ENCODE data around the gene MAMDC4.

Gene MAMDC4

GRCh38 chr9:136844761-136845464 is 7.2 kb upstream of the MAMDC4 start:
- DNase-seq (ENCODE audit: low read depth in 1 of 2, low spot score in 1 of 2) = no peak
- Histone ChIP-seq H3K27ac (replicated peaks) (no peak overlapping the region), H3K27me3 (ENCODE audit: insufficient read depth, poor library complexity, severe bottlenecking) (peaks cover 8% of the 10 kb centered on the region), H3K4me3 (replicated peaks; ENCODE audit: insufficient read depth, low read length) (no peak overlapping the region)
- TF ChIP-seq SPI1 (IDR thresholded peaks at IDR 0.05; ENCODE audit: borderline replicate concordance, low read depth) (no peak), REST (IDR thresholded peaks at IDR 0.05; ENCODE audit: insufficient replicate concordance, low read depth) (no peak), GABPA (IDR thresholded peaks at IDR 0.05; ENCODE audit: low read depth) (no peak), POLR2AphosphoS5 (IDR thresholded peaks at IDR 0.05; ENCODE audit: low read depth) (no peak)
- TF ChIP-seq, protein P1, sequence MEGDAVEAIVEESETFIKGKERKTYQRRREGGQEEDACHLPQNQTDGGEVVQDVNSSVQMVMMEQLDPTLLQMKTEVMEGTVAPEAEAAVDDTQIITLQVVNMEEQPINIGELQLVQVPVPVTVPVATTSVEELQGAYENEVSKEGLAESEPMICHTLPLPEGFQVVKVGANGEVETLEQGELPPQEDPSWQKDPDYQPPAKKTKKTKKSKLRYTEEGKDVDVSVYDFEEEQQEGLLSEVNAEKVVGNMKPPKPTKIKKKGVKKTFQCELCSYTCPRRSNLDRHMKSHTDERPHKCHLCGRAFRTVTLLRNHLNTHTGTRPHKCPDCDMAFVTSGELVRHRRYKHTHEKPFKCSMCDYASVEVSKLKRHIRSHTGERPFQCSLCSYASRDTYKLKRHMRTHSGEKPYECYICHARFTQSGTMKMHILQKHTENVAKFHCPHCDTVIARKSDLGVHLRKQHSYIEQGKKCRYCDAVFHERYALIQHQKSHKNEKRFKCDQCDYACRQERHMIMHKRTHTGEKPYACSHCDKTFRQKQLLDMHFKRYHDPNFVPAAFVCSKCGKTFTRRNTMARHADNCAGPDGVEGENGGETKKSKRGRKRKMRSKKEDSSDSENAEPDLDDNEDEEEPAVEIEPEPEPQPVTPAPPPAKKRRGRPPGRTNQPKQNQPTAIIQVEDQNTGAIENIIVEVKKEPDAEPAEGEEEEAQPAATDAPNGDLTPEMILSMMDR (IDR thresholded peaks at IDR 0.05; ENCODE audit: insufficient read depth, low read length) = no peak

- no peak for DNase-seq (ENCODE audit: low read depth in 1 of 2, low spot score in 1 of 2)
- H3K27me3 ChIP-seq (ENCODE audit: insufficient read depth, poor library complexity, severe bottlenecking) = peaks cover 8% of the 10 kb centered on the region
- no peak overlapping the region for H3K4me3 ChIP-seq (replicated peaks; ENCODE audit: insufficient read depth, low read length)
- no peak overlapping the region for H3K27ac ChIP-seq (replicated peaks)
- TF ChIP-seq GABPA (IDR thresholded peaks at IDR 0.05; ENCODE audit: low read depth) = no peak
- TF ChIP-seq SPI1 (IDR thresholded peaks at IDR 0.05; ENCODE audit: borderline replicate concordance, low read depth) = no peak
Observed at GRCh38 chr9:136845465-136846260, 6.5 kb upstream of the MAMDC4 start.

DNA sequence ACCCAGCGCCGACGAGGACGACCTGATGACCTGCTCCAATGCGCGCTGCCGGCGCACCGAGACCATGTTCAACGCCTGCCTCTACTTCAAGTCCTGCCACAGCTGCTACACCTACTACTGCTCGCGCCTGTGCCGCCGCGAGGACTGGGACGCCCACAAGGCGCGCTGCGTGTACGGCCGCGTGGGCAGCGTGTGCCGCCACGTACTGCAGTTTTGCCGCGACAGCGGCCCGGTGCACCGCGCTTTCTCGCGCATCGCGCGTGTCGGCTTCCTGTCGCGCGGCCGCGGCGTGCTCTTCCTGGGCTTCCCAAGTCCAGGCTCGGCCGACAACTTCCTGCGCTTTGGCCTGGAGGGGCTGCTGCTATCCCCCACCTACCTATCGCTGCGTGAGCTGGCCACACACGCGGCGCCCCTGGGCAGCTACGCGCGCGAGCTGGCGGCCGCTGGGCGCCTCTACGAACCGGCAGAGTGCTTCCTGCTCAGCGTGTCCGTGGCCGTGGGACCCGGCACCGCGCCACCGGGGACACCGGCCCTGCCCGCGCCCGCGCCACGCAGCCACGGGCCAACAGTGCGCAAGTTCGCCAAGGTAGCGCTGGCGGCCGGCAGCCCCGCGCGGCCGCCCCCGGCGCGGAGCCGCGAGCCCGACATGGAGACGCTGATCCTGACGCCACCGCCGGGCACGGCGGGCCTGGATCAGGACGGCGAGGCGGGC is 5.6 kb upstream of the MAMDC4 start:
- no peak overlapping the region for H3K4me3 ChIP-seq (replicated peaks; ENCODE audit: insufficient read depth, low read length)
- no peak for DNase-seq (ENCODE audit: low read depth in 1 of 2, low spot score in 1 of 2)
- no peak overlapping the region for H3K27ac ChIP-seq (replicated peaks)
- TF ChIP-seq SPI1 (IDR thresholded peaks at IDR 0.05; ENCODE audit: borderline replicate concordance, low read depth) (no peak), POLR2AphosphoS5 (IDR thresholded peaks at IDR 0.05; ENCODE audit: low read depth) (no peak), REST (IDR thresholded peaks at IDR 0.05; ENCODE audit: insufficient replicate concordance, low read depth) (no peak), GABPA (IDR thresholded peaks at IDR 0.05; ENCODE audit: low read depth) (no peak)
- TF ChIP-seq, protein P1 (IDR thresholded peaks at IDR 0.05; ENCODE audit: insufficient read depth, low read length) = no peak
- peaks cover 8% of the 10 kb centered on the region for H3K27me3 ChIP-seq (ENCODE audit: insufficient read depth, poor library complexity, severe bottlenecking)
